HG02642 (cell line): ENCODE data around the gene TENM4.

ENCODE experiments used
- ATAC-seq: cut with Tn5 transposase; IDR thresholded peaks from one replicate; pipeline ENCODE4 v1.9.1; 2021; ENCODE audit warnings: mild to moderate bottlenecking; ENCODE audit not compliant: unreplicated experiment, poor library complexity

Gene TENM4

DNA sequence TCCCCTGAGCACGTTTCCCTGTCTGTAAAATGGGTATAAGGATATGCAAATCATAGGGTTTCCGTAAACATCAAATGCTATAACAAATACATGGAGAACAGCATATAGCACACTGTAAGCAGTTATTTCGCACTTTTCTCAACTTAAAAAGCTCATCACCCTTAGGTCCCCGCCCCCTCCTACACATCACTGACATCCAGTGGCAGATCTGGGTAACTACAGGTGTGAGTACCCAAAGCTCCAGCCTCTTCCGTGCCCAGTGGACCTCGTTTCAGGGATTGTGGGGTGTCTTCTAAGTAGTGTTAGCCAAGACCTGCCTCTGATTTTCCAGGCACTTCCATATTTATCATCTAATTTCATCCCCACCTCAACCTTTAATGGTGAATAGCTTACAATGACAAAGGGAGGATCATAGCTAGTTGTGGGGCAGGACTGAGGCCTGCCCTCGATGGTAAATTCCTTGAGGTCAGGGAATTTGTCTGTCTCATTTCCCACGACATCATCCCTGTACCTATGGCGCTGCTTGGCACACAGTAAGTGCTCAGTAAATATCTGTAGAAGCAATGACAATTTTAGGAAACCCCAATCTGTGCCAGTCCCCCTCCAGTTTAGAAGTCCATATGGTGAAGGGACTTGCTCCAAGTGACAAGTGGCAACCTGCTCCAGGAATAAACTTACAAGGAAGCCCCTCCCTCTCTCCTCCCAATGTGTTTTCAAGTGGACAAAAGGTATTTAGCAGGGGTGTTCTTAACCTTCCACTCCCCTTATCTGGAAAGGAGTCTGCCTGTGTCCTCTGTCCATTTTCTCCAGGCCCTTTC is 340.5 kb downstream of the TENM4 start:
- peak; percentile 88 for ATAC-seq

DNA sequence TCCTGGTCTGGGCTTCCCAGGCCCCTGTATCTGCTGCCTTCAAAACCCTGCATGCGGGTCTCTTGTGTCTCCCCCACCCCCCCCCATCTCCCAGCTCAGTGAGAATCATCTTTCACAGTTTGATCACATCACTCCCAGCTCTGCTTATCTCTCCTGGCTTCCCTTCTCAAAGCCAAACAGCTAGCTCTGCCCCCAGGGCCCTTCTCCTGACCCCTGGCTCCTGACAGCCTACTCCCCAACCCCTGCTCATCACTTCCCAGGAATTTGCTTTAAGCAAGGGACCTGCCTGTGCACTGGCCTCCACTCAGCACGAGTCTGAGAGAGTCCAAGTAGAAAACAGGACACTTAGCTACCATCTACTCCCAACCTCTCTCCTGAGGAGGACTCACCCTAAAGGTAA is 342.7 kb downstream of the TENM4 start:
- ATAC-seq, result no peak

GRCh38 chr11:79097246-79097875 is 343.5 kb downstream of the TENM4 start:
- ATAC-seq, result no peak

GRCh38 chr11:79095424-79095823 is 345.4 kb downstream of the TENM4 start:
- ATAC-seq, result no peak

- ATAC-seq, result no peak
Observed at GRCh38 chr11:79094616-79095015, 346.2 kb downstream of the TENM4 start.

GRCh38 chr11:79092791-79093353 is 348.0 kb downstream of the TENM4 start:
- no peak for ATAC-seq

DNA sequence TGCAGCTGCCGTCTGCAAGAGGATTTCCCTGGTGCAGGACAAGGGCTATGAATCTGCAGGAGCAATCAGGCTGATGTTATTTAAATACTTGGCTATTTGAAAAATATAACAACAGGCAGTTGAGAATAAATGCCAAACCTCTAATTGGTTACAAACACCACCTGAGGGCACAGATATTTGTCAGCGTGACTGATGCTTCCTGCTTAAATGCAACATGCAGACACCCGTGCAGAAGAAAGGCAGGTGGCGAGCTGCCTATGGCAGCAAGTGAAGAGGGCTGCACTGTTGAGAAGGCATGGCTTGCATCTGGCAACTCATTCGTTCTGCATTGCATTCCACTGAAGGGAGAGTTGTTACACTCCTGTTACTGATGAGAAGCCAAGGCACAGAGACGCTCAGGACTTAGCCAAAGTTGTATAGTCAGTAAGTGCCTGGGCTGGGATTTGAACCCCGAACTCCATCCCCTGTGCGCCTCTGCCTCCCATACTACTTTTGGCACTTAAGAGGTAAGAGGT is 350.6 kb downstream of the TENM4 start:
- ATAC-seq, result no peak

DNA sequence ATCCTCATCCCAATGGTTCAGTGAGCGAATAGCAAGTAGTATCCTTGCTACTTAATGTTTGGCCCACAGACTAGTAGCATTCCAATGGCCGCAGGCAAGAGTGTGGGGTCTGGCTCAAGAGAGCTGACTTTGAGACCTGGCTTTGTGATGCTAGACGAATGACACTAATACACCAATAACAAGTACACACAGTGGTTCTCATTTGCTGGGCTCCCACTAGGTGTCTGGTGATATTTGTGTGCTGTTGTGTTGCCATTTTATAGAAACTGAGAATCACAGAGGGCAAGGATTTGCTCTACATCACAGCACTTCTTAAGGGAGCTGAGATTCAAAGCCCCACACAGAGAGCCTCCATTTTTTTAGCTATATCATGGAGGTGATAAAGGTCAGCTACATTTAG is 351.2 kb downstream of the TENM4 start:
- no peak for ATAC-seq

DNA sequence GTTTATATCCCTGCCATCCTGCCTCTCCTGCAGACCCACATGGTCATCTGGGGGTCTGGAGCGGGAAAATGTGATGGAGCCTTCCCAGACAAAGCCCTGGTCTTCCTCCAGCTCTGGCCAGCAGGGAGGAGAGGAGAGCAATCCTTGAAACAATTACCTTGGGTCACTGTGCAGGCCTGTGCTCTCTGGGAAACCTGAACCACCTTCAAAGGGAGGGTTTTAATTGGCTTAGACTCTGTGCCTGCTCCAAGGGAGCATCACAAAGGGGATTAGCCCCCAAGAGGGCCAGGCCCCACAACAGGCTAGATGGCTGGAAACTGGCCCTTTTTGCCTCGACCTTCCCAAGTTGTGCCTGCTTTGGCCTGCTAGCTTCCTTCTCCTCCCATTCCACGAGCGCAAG is 351.9 kb downstream of the TENM4 start:
- ATAC-seq, result no peak

GRCh38 chr11:79087961-79088318 is 352.9 kb downstream of the TENM4 start:
- ATAC-seq, result no peak

GRCh38 chr11:79087238-79087960 is 353.4 kb downstream of the TENM4 start:
- ATAC-seq, result no peak

DNA sequence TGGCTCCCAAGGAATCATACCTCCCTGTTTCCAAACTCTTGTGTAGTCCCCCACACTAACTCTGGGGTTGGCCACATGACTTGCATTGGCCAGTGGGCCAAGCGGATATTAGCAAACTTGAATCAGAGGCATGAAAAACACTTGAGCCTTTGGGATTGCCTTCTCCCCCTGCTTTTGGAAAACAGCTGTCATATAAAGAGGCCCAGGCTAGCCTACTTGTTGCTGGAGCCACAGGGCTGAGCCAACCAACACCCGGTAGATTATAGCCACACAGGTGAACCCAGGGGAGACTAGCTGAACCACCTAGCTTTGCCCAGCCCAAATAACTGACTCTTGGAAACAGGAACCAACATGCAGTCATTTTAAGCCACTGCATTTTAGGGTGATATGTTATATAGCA is 354.8 kb downstream of the TENM4 start:
- no peak for ATAC-seq

DNA sequence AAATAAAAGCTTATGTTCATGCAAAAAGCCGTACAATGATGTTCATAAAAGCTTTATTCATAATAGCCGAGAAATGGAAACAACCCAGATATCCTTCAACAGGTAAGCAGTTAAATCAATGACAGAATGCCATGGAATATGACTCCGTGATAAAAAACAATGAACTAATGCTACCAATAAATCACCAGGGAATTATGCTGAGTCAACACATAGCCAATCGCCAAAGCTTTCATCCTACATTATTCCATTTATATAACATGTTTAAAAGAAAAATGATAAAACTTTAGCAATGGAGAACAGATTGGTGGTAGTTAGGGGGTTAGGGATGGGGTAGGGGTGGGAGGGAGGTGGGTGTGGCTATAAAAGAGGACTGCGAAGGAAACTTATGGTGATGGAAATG is 356.4 kb downstream of the TENM4 start:
- ATAC-seq, result no peak

DNA sequence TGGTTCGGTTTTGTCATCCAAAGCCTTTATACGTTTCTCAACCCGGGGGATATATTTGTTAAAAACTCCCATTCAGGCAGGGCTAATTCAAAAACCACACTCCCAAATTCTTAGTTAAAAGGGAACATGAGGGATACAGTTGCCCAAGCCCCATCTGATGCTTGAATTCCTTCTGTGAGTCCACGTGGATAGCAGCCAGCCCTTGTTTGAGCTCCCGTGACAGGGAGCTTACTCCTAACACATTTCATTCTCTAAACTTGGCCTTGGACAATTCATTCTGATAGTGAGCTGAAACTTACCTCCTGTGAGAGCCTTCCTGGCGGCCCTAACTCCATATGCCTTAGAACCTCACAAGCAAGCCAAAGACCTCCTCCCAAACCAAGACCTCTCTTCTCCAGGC is 357.5 kb downstream of the TENM4 start:
- ATAC-seq, result no peak

DNA sequence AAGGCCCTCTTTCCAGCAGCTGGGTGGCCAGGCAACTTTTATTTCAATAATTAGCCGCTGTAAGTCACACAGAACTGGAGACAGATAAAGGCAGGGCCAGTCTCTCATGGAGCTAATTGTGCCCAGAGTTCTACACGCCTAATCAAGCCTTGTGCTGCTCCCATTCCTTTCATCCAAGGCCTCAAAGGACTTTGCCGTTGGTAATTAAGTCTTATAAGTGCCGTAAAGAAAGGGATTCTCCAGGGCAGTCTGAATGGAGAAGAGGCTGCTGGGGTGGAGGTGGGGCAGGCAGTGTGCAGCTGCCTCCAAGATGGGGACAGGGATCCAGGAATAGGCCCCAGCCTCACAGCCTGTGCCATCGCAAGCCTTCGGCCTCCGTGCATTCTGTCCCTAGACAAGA is 357.9 kb downstream of the TENM4 start:
- no peak for ATAC-seq

- ATAC-seq, result no peak
Observed at GRCh38 chr11:79082280-79082679, 358.6 kb downstream of the TENM4 start.

DNA sequence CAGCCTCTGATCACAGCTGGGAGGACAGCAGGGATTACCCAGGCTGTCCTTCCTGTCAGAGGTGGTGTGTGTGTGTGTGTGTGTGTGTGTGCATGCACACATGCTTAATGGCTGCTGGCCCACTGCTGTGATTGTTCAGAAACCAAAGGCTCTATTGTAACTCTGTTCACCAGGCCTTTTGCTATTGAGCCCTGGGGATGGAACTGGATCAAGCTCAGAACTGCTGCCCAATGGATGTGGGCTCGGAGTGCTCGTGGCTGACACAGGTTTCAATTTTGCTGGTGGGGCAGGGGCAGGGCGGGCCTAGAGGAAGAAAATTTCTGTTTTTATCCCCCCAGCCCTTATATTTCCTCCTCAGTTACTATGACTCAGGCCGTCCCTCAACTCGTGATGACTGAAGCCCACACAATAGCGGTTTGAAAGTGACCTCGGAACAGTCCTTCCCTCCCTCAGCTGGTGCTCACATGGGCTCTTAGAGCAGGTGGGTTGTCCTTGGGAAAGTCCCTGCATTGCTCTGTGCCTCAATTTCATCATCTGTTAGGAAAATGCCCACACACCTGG is 359.3 kb downstream of the TENM4 start:
- no peak for ATAC-seq

- ATAC-seq, result no peak
Observed at GRCh38 chr11:79080551-79080950, 360.3 kb downstream of the TENM4 start.

DNA sequence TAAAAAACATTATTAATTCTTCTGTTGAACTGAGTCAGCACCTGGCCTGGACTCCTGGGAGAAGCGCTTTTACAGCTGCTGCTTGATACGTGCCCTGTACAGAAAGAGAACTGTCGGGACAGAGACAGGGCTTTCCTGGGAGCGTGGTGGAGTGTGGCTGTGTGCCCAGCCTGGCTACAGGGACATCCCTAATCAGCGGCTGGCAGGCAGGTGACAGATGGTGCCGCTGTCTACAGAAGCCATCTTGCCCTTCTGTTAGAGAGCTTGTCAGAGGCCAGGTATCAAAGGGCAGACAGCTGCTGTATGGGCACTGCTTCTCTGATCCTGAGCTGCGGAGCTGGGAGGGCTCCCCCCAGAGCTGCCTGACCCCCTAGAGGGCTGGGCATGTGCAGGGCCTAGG is 361.8 kb downstream of the TENM4 start:
- no peak for ATAC-seq

GRCh38 chr11:79078456-79078855 is 362.4 kb downstream of the TENM4 start:
- no peak for ATAC-seq
